ENCODE results near the gene GDA.

Gene GDA

GRCh38 chr9:72165326-72165725, 16.1 kb downstream of the GDA start:
- no peak overlapping the region for H3K18ac ChIP-seq (ENCODE audit: low read depth in 1 of 2, low read length in 2 of 2)
- no peaks in the 10 kb centered on the region for H3K9me3 ChIP-seq (ENCODE audit: control insufficient read depth, low read length)
- H3K9ac ChIP-seq (ENCODE audit: low read length) = no peak overlapping the region
- H2BK12ac ChIP-seq (ENCODE audit: low read length in 2 of 2) = no peak overlapping the region
- no peak overlapping the region for H2BK120ac ChIP-seq (ENCODE audit: low read depth, low read length)
- no peak overlapping the region for H2AFZ ChIP-seq (ENCODE audit: low read depth, low read length)
- no peak overlapping the region for H3K4me2 ChIP-seq (ENCODE audit: low read length, poor library complexity, severe bottlenecking)
- H3K4me1 ChIP-seq (ENCODE audit: control insufficient read depth, insufficient read depth, low read depth, low read length) = no peaks in the 10 kb centered on the region
- H3K27me3 ChIP-seq (ENCODE audit: control insufficient read depth in 1 of 2, insufficient read depth in 1 of 2, low read length in 2 of 2) = no peaks in the 10 kb centered on the region
- H3K27ac ChIP-seq (ENCODE audit: low read length, poor library complexity, severe bottlenecking) = no peak overlapping the region
- no peak overlapping the region for H3K4ac ChIP-seq (ENCODE audit: low read depth in 1 of 2, low read length in 2 of 2)
- no peak for DNase-seq
- H2BK5ac ChIP-seq (ENCODE audit: low read depth, low read length, poor library complexity, severe bottlenecking) = no peak overlapping the region
- H2AK5ac ChIP-seq (ENCODE audit: low read length, severe bottlenecking) = no peak overlapping the region
- H3K36me3 ChIP-seq (ENCODE audit: control insufficient read depth in 1 of 2, insufficient read depth in 2 of 2, low read depth in 1 of 2, low read length in 2 of 2) = no peaks in the 10 kb centered on the region
- H3K14ac ChIP-seq (ENCODE audit: low read length in 2 of 2) = no peak overlapping the region
- no peak overlapping the region for H4K91ac ChIP-seq (ENCODE audit: low read length)
- H4K8ac ChIP-seq (ENCODE audit: low read length) = no peak overlapping the region
- H3K4me3 ChIP-seq (ENCODE audit: insufficient read depth in 1 of 2, low read depth in 1 of 2, low read length in 2 of 2) = no peak overlapping the region
- H3K79me1 ChIP-seq (replicated peaks; ENCODE audit: low read length, poor library complexity, severe bottlenecking) = no peaks in the 10 kb centered on the region
- no peak overlapping the region for H3K23ac ChIP-seq (ENCODE audit: low read length in 2 of 2)
- WGBS = 75% methylated on average over 7 of the region's 7 CpGs
- H2BK15ac ChIP-seq (ENCODE audit: low read depth, poor library complexity, severe bottlenecking) = no peak overlapping the region

- Histone ChIP-seq H4K8ac (ENCODE audit: low read length) (no peak overlapping the region), H3K27ac (ENCODE audit: low read length, poor library complexity, severe bottlenecking) (no peak overlapping the region), H3K27me3 (ENCODE audit: control insufficient read depth in 1 of 2, insufficient read depth in 1 of 2, low read length in 2 of 2) (no peaks in the 10 kb centered on the region), H2BK120ac (ENCODE audit: low read depth, low read length) (no peak overlapping the region), H2AK5ac (ENCODE audit: low read length, severe bottlenecking) (no peak overlapping the region), H3K14ac (ENCODE audit: low read length in 2 of 2) (no peak overlapping the region), H3K4ac (ENCODE audit: low read depth in 1 of 2, low read length in 2 of 2) (no peak overlapping the region), H3K9me3 (ENCODE audit: control insufficient read depth, low read length) (no peaks in the 10 kb centered on the region), H3K9ac (ENCODE audit: low read length) (no peak overlapping the region), H3K4me1 (ENCODE audit: control insufficient read depth, insufficient read depth, low read depth, low read length) (no peaks in the 10 kb centered on the region), H3K18ac (ENCODE audit: low read depth in 1 of 2, low read length in 2 of 2) (no peak overlapping the region), H3K79me1 (replicated peaks; ENCODE audit: low read length, poor library complexity, severe bottlenecking) (no peaks in the 10 kb centered on the region), H2BK12ac (ENCODE audit: low read length in 2 of 2) (no peak overlapping the region), H3K4me3 (ENCODE audit: insufficient read depth in 1 of 2, low read depth in 1 of 2, low read length in 2 of 2) (no peak overlapping the region), H3K23ac (ENCODE audit: low read length in 2 of 2) (no peak overlapping the region), H2BK5ac (ENCODE audit: low read depth, low read length, poor library complexity, severe bottlenecking) (no peak overlapping the region), H3K36me3 (ENCODE audit: control insufficient read depth in 1 of 2, insufficient read depth in 2 of 2, low read depth in 1 of 2, low read length in 2 of 2) (no peaks in the 10 kb centered on the region), H2BK15ac (ENCODE audit: low read depth, poor library complexity, severe bottlenecking) (no peak overlapping the region), H2AFZ (ENCODE audit: low read depth, low read length) (no peak overlapping the region), H4K91ac (ENCODE audit: low read length) (no peak overlapping the region), H3K4me2 (ENCODE audit: low read length, poor library complexity, severe bottlenecking) (no peak overlapping the region)
- WGBS = 89% methylated on average over 3 of the region's 4 CpGs
- DNase-seq = no peak
Observed at GRCh38 chr9:72165821-72166547, 16.7 kb downstream of the GDA start.

GRCh38 chr9:72168075-72168474, 18.8 kb downstream of the GDA start:
- Histone ChIP-seq H4K8ac (ENCODE audit: low read length) (no peak overlapping the region), H3K18ac (ENCODE audit: low read depth in 1 of 2, low read length in 2 of 2) (no peak overlapping the region), H3K4me1 (ENCODE audit: control insufficient read depth, insufficient read depth, low read depth, low read length) (no peaks in the 10 kb centered on the region), H2BK5ac (ENCODE audit: low read depth, low read length, poor library complexity, severe bottlenecking) (no peak overlapping the region), H3K4ac (ENCODE audit: low read depth in 1 of 2, low read length in 2 of 2) (no peak overlapping the region), H4K91ac (ENCODE audit: low read length) (no peak overlapping the region), H3K27ac (ENCODE audit: low read length, poor library complexity, severe bottlenecking) (no peak overlapping the region), H3K4me2 (ENCODE audit: low read length, poor library complexity, severe bottlenecking) (no peak overlapping the region), H2BK15ac (ENCODE audit: low read depth, poor library complexity, severe bottlenecking) (no peak overlapping the region), H3K14ac (ENCODE audit: low read length in 2 of 2) (no peak overlapping the region), H3K9me3 (ENCODE audit: control insufficient read depth, low read length) (no peaks in the 10 kb centered on the region), H2AFZ (ENCODE audit: low read depth, low read length) (no peak overlapping the region), H3K27me3 (ENCODE audit: control insufficient read depth in 1 of 2, insufficient read depth in 1 of 2, low read length in 2 of 2) (no peaks in the 10 kb centered on the region), H2BK120ac (ENCODE audit: low read depth, low read length) (no peak overlapping the region), H2BK12ac (ENCODE audit: low read length in 2 of 2) (no peak overlapping the region), H3K9ac (ENCODE audit: low read length) (no peak overlapping the region), H3K23ac (ENCODE audit: low read length in 2 of 2) (no peak overlapping the region), H3K4me3 (ENCODE audit: insufficient read depth in 1 of 2, low read depth in 1 of 2, low read length in 2 of 2) (no peak overlapping the region), H3K36me3 (ENCODE audit: control insufficient read depth in 1 of 2, insufficient read depth in 2 of 2, low read depth in 1 of 2, low read length in 2 of 2) (no peaks in the 10 kb centered on the region), H3K79me1 (replicated peaks; ENCODE audit: low read length, poor library complexity, severe bottlenecking) (no peaks in the 10 kb centered on the region), H2AK5ac (ENCODE audit: low read length, severe bottlenecking) (no peak overlapping the region)
- 68% methylated on average over 4 of the region's 5 CpGs for WGBS
- DNase-seq = no peak

- Histone ChIP-seq H2BK120ac (ENCODE audit: low read depth, low read length) (no peak overlapping the region), H3K9me3 (ENCODE audit: control insufficient read depth, low read length) (no peaks in the 10 kb centered on the region), H3K18ac (ENCODE audit: low read depth in 1 of 2, low read length in 2 of 2) (no peak overlapping the region), H3K27me3 (ENCODE audit: control insufficient read depth in 1 of 2, insufficient read depth in 1 of 2, low read length in 2 of 2) (no peaks in the 10 kb centered on the region), H3K4me1 (ENCODE audit: control insufficient read depth, insufficient read depth, low read depth, low read length) (no peaks in the 10 kb centered on the region), H4K8ac (ENCODE audit: low read length) (no peak overlapping the region), H4K91ac (ENCODE audit: low read length) (no peak overlapping the region), H2BK15ac (ENCODE audit: low read depth, poor library complexity, severe bottlenecking) (no peak overlapping the region), H3K14ac (ENCODE audit: low read length in 2 of 2) (no peak overlapping the region), H3K4me3 (ENCODE audit: insufficient read depth in 1 of 2, low read depth in 1 of 2, low read length in 2 of 2) (no peak overlapping the region), H3K36me3 (ENCODE audit: control insufficient read depth in 1 of 2, insufficient read depth in 2 of 2, low read depth in 1 of 2, low read length in 2 of 2) (no peaks in the 10 kb centered on the region), H3K27ac (ENCODE audit: low read length, poor library complexity, severe bottlenecking) (no peak overlapping the region), H2BK5ac (ENCODE audit: low read depth, low read length, poor library complexity, severe bottlenecking) (no peak overlapping the region), H3K9ac (ENCODE audit: low read length) (no peak overlapping the region), H2AK5ac (ENCODE audit: low read length, severe bottlenecking) (no peak overlapping the region), H2AFZ (ENCODE audit: low read depth, low read length) (no peak overlapping the region), H3K23ac (ENCODE audit: low read length in 2 of 2) (no peak overlapping the region), H3K4me2 (ENCODE audit: low read length, poor library complexity, severe bottlenecking) (no peak overlapping the region), H3K79me1 (replicated peaks; ENCODE audit: low read length, poor library complexity, severe bottlenecking) (no peaks in the 10 kb centered on the region), H2BK12ac (ENCODE audit: low read length in 2 of 2) (no peak overlapping the region), H3K4ac (ENCODE audit: low read depth in 1 of 2, low read length in 2 of 2) (no peak overlapping the region)
- no peak for DNase-seq
Observed at GRCh38 chr9:72169178-72169577, 19.9 kb downstream of the GDA start.
